DMS 273 treated with DMSO at 0.1 percent for 48 hours (cell line): ENCODE measurements around the gene NUP214.

Experiments
- DNase-seq: peaks from one replicate; lab custom pipeline; 2025; lab: John Stamatoyannopoulos, UW

Gene NUP214

DNA sequence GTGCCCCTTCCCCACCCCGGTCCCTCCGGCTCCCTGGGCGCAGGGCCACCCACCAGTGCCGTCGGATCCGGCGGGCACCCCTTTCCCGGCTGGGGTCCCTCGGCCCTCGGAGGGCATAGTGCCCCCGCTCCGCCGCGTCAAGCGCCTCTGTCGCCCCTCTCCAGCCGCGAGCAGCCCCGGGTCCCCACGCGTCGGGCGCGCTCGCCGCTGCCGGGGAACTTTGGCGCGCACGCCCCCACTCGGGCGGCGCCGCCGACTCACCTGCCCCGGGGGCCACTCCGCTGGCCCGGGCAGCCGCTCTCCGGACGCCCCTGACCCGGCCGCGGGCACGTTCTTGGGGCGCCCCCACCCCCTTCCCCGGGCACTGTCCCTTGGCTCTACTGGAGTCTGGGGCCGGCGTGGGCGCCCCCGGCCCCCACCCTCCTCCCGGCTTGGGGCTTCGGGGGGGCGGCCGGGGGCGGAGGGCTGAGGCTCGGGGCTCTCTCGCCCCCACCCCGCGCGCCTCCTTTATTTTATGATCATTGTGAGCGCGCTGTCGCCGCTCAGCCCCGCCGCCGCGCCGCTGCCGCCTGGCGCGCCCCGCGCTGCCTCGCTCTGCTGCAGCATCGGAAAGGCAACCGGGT is 152.0 kb downstream of the NUP214 start:
- no peak for DNase-seq

DNA sequence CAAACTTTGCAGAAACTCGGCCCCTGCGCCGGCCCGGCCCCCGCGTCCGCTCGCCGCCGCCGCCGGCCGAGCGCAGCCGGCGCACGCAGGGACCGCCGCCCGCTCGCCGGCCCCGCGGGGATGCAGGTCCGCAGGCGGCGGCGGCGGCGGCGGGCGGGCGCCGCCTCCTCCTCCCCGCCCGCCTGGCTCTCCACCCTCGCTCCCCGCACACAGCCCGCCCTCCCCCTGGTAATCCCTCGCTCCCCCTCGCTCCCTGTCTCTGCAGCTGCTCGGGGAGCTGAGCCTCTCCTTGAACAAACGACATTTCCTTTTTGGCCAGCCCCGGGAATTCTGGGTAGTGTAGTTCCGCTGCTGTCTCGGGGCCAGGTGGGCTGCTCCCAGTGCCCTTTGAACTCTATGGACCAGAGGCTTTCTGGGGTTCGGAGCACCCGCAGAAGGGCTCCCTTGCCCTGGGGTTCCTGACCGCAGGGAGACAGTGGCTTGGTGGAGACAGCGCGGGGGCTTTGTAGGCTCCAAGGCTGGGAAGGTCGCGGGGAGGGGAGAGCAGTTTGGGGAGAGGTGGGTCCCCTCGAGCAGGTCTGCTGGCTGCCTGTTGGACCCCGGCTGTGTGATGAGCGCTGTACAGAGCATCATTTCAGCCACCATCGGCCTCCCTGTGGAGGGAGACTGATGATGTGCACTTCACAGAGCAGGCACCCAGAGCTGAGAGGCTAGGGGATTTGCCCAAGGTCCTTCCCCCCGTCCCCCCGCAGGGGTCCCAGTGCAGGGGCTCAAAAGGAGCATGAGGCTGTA is 152.7 kb downstream of the NUP214 start:
- DNase-seq, result peak; percentile 67

DNA sequence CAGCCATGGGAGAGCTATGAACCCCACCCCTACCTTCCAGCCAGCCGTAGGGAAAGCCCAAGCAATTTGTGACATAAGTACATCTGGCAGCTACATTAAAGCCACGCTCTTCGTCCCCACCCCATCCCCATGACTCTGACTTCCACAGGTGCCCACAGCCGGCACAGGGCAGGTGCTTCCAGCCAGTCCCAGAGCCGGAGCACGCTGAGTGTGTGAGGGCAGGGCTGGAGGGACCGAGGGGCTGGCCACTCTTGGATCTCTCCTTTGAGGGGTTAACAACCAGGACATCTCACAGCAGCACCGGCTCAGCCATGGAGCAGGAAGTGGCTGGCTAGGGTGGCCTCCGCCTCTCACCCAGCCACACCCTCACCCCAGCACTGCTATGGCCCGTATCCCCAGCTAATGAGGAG is 153.3 kb downstream of the NUP214 start:
- no peak for DNase-seq

DNA sequence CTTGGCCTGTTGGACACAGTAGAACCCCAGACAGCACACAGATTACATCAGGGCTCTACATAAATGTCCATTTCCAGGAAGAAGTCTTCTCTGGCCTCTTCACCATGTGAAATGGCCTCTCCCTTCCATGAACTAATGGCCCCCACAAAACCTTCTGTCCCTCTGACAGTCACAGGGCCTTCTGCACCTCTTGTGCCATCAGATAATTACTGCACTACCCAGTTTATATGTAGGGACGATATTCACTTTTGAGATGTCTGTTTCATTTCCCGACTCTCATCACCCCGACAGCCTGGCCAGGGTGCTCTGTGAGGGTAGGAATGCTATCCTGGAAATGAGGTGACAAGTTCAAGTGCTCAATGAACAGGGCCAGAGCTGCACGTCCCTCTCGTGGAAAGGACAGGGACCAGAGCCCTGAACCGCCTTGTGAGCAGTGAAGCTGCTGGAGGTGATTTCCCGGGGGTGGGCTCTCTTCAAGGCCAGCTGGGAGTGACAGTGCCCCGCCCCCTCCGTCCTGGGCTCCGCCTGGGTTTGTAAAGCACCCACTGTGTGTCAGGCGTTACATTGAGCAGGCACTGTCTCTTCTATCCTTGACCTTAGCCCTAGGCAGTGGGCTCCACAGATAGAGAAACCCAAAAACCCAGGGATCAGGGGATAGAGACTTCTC is 153.9 kb downstream of the NUP214 start:
- no peak for DNase-seq

DNA sequence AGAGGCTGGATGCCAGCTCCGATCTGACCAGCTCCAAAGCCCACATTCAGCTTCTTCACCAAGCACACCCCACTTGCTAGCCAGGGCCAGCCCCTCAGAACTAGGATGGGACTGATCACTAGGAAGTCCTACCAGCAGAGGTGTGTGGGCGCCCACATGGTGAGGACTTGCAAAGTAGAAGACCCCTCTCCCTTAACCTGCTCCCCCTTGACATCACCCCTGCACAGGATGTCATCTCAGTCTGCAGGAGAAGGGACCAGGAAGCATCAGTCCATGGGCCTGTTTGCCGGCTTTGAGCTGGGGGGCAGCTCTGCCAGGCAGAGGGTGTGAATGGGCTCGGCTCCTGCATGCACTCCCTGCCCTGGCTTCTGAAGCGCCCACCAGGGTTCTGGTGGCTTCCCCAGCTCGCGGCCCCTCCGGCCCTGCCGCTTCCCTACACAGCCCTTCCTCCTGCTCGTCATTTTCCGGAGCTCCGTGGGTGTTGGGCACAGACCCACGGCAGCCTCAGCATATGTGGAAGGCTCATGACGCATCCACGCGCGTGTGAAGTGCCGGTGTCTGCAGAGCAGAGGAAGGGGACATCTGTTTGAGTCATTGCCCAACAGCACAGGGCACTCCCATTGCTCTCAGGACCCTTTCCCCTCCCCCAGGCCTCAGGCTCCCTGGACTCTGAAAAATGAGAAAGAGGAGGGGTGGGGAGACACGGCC is 154.6 kb downstream of the NUP214 start:
- DNase-seq, result no peak

DNA sequence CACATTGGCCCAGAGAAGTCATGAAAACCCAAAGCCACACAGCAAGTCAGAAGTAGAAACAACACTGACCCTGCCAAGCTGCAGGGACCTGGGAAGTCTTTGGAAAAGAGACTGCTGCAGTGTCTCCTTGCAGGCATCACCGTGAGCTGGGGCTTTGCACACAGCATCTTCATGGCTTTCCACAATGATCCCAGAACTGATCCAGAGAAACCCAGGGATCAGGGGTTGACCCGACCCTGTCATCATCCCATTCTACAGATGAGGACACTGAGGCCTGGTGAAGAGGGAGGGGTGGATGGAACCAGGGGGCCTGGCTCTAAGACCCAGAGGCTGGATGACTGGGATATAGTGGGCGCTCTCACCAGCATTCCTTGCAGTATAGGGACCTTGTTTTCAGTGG is 155.3 kb downstream of the NUP214 start:
- DNase-seq, result no peak

DNA sequence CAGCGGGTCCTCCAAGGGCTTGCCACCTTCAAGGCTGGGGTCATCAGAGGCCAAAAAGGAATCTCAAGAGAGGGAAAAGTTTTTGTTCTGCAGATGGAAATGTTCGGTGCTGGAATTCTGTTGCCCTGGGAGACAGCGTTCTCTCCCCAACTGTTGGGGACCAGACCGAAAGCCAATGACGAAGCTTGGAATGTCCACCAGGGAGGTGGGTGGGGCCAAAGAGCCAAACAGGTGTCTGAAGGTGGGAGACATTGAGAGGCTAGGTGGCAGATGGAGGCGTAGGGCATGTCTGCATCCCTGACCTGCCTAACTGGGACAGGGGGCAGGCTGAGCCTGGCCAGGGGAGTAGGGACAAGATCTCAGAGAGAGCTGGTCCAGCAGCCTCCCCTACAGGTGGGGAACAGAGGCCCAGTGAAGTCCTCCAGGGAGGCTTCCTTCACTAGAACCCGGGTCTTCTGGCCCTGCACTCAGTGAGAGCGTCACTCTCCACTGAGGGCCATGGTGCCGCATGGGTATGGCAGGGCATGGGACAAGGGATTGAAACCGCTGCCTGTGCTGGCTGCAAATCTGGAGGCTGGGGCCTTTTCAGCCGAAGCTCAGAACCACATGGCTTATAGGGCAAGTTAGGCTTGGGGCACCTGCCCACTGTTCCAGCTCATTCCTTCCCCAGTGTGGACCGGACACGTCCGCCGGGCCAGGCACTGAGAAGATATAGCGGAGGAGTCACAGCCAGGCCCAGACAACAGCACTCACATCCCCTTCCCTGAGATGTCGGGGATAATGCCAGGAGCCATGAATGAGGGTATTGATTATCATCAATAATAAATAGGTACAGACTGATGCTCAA is 156.0 kb downstream of the NUP214 start:
- no peak for DNase-seq

DNA sequence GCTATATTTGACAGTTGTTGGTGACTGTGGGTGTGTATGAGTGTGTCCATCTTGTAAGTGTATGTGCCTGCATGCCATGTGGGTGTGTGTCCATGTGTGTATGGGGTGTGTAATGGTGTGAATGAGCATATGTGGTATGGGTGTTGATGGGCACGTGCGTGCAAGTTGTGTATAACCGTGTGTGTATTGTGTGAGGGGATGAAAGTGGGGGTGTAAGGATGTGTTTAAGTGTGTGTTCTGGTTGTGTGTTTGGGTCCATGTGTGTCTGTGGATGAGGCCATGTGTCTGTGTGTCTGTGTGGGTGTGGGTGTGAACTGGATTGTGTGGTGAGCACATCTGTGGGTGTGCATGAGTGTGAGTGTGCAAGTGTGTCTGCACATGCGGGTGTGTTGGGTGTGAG is 156.8 kb downstream of the NUP214 start:
- DNase-seq, result no peak

DNA sequence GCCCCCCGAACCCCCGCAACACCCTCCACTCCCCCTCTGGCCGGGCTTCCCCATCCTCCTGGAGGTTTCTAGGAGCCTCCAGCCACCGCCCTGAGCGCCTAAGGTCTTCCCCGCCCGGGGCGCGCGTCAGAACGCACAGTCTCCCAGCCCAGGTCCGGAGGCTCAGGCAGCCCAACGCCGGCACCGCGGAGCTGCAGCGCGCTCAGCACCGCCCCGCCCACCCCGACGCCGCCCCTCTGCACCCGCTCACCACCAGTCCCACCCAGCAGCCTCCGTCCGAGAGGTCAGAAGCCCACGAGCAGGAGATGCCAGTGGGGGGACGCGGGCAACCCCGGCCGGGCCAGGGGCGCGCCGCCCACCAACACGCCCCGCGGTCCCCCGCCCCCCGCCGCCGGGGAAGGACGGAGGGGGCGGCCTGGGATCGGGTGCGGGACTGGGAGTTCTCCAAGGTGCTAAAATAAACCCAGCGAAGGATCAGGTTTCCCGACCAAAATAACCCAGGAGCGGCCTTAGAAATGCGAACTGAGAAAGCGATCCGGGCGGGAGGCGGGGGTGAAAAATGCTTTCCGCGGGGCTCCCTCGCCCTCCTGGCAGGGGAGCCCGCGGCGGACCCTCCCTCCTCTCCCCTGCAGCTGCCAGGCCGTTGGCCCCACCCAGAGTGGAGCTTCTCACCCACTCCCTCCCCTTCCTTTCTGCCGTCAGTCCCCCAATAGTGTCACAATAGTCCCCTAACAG is 157.5 kb downstream of the NUP214 start:
- no peak for DNase-seq
